HTERT RPE-1 (cell line): ENCODE data around the gene RARB.

Source experiments
- in situ Hi-C: fragments of 300-500 bp; cut with MboI; formaldehyde crosslinking; loops from 4 replicates; pipeline ENCODE4 v1.14.3; 2020; ENCODE audit warnings: low sequenced_read_pairs

RARB gene

GRCh38 chr3:25471081-25471768 lies 43.2 kb downstream of the RARB start:
- in situ Hi-C loops = no loop called here

GRCh38 chr3:25472153-25472552 lies 44.1 kb downstream of the RARB start:
- in situ Hi-C loops = no loop called here

GRCh38 chr3:25472731-25473130 lies 44.7 kb downstream of the RARB start:
- in situ Hi-C loops = no loop called here

- in situ Hi-C loops = no loop called here
Measured at GRCh38 chr3:25473246-25473645, 45.2 kb downstream of the RARB start.

GRCh38 chr3:25474052-25474451 lies 46.0 kb downstream of the RARB start:
- in situ Hi-C loops = no loop called here

GRCh38 chr3:25476639-25477038 lies 48.6 kb downstream of the RARB start:
- in situ Hi-C loops = no loop called here

GRCh38 chr3:25478211-25478757 lies 50.2 kb downstream of the RARB start:
- in situ Hi-C loops = no loop called here

- in situ Hi-C loops = no loop called here
Measured at GRCh38 chr3:25478964-25479726, 51.1 kb downstream of the RARB start.

GRCh38 chr3:25479727-25480010 lies 51.6 kb downstream of the RARB start:
- in situ Hi-C loops = no loop called here

- in situ Hi-C loops = no loop called here
Measured at GRCh38 chr3:25480811-25481210, 52.7 kb downstream of the RARB start.

GRCh38 chr3:25481386-25481785 lies 53.3 kb downstream of the RARB start:
- in situ Hi-C loops = no loop called here

- in situ Hi-C loops = no loop called here
Measured at GRCh38 chr3:25483456-25483855, 55.4 kb downstream of the RARB start.

GRCh38 chr3:25485673-25486072 lies 57.6 kb downstream of the RARB start:
- in situ Hi-C loops = no loop called here

- in situ Hi-C loops = no loop called here
Measured at GRCh38 chr3:25486932-25487331, 58.9 kb downstream of the RARB start.

- in situ Hi-C loops = no loop called here
Measured at GRCh38 chr3:25489858-25490593, 62.0 kb downstream of the RARB start.

GRCh38 chr3:25493246-25493645 lies 65.2 kb downstream of the RARB start:
- in situ Hi-C loops = no loop called here

GRCh38 chr3:25493786-25494185 lies 65.7 kb downstream of the RARB start:
- in situ Hi-C loops = no loop called here

GRCh38 chr3:25495304-25495703 lies 67.2 kb downstream of the RARB start:
- in situ Hi-C loops = no loop called here

- in situ Hi-C loops = no loop called here
Measured at GRCh38 chr3:25495726-25496253, 67.7 kb downstream of the RARB start.

- in situ Hi-C loops = no loop called here
Measured at GRCh38 chr3:25497096-25497495, 69.0 kb downstream of the RARB start.

- in situ Hi-C loops = no loop called here
Measured at GRCh38 chr3:25500706-25501210, 72.7 kb downstream of the RARB start.
